MCF 10A (cell line): ENCODE data around the gene EXOC6B. TPM values are rescaled to one million over a fixed set of nuclear protein-coding genes. Genes with fewer than 3 reads are reported as not detected.
A peak's percentile ranks its signal among the peaks of the same experiment; 100 is the strongest.

Experiments
- BruUV-seq: library from RNA; stranded (reverse); fragments of 400-500 nt; replicated peaks from 2 replicates; lab custom pipeline; 2021; lab: Mats Ljungman, UMichigan
- CTCF ChIA-PET: fragments of 300-600 bp; sonication (Branson Sonifier 250); formaldehyde crosslinking; extraction: SDS; loops from one replicate; lab custom pipeline; 2021; ENCODE audit warnings: antibody characterized with exemption, inconsistent platforms; lab: Yijun Ruan, JAX
- POLR2A ChIA-PET: fragments of 300-600, 350-650 bp; sonication (Branson Sonifier 250); formaldehyde crosslinking; extraction: SDS; loops from one replicate; lab custom pipeline; 2020; ENCODE audit warnings: antibody characterized with exemption, inconsistent platforms; lab: Yijun Ruan, JAX
- DNase-seq: peaks from one replicate; pipeline ENCODE4 v3.0.0-alpha.2; 2018; ENCODE audit not compliant: unreplicated experiment
- H3K27ac Mint-ChIP-seq: one replicate; pipeline ENCODE4 v1.8.0; 2022; ENCODE audit warnings: mild to moderate bottlenecking, low read depth, mixed read lengths; ENCODE audit not compliant: unreplicated experiment
- H3K27me3 Mint-ChIP-seq: one replicate; pipeline ENCODE4 v1.8.0; 2022; ENCODE audit warnings: mixed read lengths; ENCODE audit not compliant: insufficient read depth, unreplicated experiment
- H3K36me3 Mint-ChIP-seq: one replicate; pipeline ENCODE4 v1.8.0; 2022; ENCODE audit warnings: mild to moderate bottlenecking, moderate library complexity, mixed read lengths; ENCODE audit not compliant: insufficient read depth, unreplicated experiment
- H3K4me1 Mint-ChIP-seq: one replicate; pipeline ENCODE4 v1.8.0; 2022; ENCODE audit warnings: mixed read lengths; ENCODE audit not compliant: insufficient read depth, unreplicated experiment
- H3K4me3 Mint-ChIP-seq: one replicate; pipeline ENCODE4 v1.8.0; 2022; ENCODE audit warnings: mild to moderate bottlenecking, moderate library complexity, mixed read lengths; ENCODE audit not compliant: unreplicated experiment
- H3K9me3 Mint-ChIP-seq: one replicate; pipeline ENCODE4 v1.8.0; 2022; ENCODE audit warnings: mixed read lengths; ENCODE audit not compliant: unreplicated experiment
- CTCF ChIP-seq: fragments of 200-600 bp; IDR thresholded peaks from one replicate; pipeline ENCODE4 v1.8.0; 2022; ENCODE audit warnings: antibody characterized with exemption, mild to moderate bottlenecking; ENCODE audit not compliant: unreplicated experiment
- intact Hi-C: fragments of 100-400 bp; cut with micrococcal nuclease; formaldehyde crosslinking; loops from 2 replicates; pipeline ENCODE4 v1.14.1; 2022
- total RNA-seq: library from RNA; stranded (reverse); gene quantifications from 2 replicates; pipeline ENCODE4 v1.2.3, GENCODE V29; 2022

Gene EXOC6B
- total RNA-seq, 1 experiment from 2014 or later = 24.7 TPM

GRCh38 chr2:72325592-72326422, 500.0 kb downstream of the EXOC6B start:
- ChIA-PET CTCF (interaction anchor here (0.5 to 2.2 kb wide), 10 partner anchors 9 to 938 kb away, joined by 3 to 8 read pairs (median 5); no protein-coding TSS in a partner anchor), POLR2A (interaction anchor here (0.6 to 0.7 kb wide), 2 partner anchors 11 to 32 kb away, joined by 4 read pairs; no protein-coding TSS in a partner anchor)
- peak; percentile 52 for DNase-seq
- Mint-ChIP-seq H3K36me3 (peaks cover 4% of the 10 kb centered on the region), H3K4me3 (no peak overlapping the region), H3K4me1 (no peaks in the 10 kb centered on the region), H3K27ac (no peak overlapping the region), H3K27me3 (no peaks in the 10 kb centered on the region), H3K9me3 (no peaks in the 10 kb centered on the region)
- intact Hi-C loops = loop anchor here (5.0 kb wide), 2 partner anchors 41 to 129 kb away; no protein-coding TSS in a partner anchor
- TF ChIP-seq CTCF = peak; percentile 58
- no TSS peak for BruUV-seq

GRCh38 chr2:72316774-72317173, 509.1 kb downstream of the EXOC6B start:
- H3K36me3 Mint-ChIP-seq = peaks cover 4% of the 10 kb centered on the region
- CTCF ChIA-PET = interaction anchor here (0.5 to 2.8 kb wide), 3 partner anchors 9 to 51 kb away, joined by 3 to 8 read pairs (median 3); no protein-coding TSS in a partner anchor
- no TSS peak for BruUV-seq

GRCh38 chr2:72300147-72300684, 525.6 kb downstream of the EXOC6B start:
- Mint-ChIP-seq H3K27ac (no peak overlapping the region), H3K36me3 (no peaks in the 10 kb centered on the region), H3K4me1 (no peaks in the 10 kb centered on the region), H3K4me3 (no peak overlapping the region), H3K27me3 (no peaks in the 10 kb centered on the region), H3K9me3 (peaks cover 16% of the 10 kb centered on the region)
- BruUV-seq = no TSS peak
- no peak for DNase-seq
- CTCF ChIA-PET = no interaction called here
- no peak for TF ChIP-seq CTCF
- intact Hi-C loops = no loop called here
- POLR2A ChIA-PET = no interaction called here

More at GRCh38 chr2:72316774-72317173, 509.1 kb downstream of the EXOC6B start:
- Mint-ChIP-seq H3K27me3 (no peaks in the 10 kb centered on the region), H3K27ac (peak overlapping the region; percentile 3), H3K9me3 (no peaks in the 10 kb centered on the region), H3K4me1 (no peaks in the 10 kb centered on the region), H3K4me3 (no peak overlapping the region)
- POLR2A ChIA-PET = no interaction called here
- no peak for TF ChIP-seq CTCF
- intact Hi-C loops = no loop called here
- no peak for DNase-seq

- ChIA-PET CTCF (interaction anchor here (0.6 kb wide), 1 partner anchor 62 kb away, joined by 3 read pairs; no protein-coding TSS in a partner anchor), POLR2A (interaction anchor here (0.6 to 1.5 kb wide), 5 partner anchors 32 to 465 kb away, joined by 3 to 4 read pairs (median 3); no protein-coding TSS in a partner anchor)
- intact Hi-C loops = no loop called here
- BruUV-seq = no TSS peak
- H3K4me3 Mint-ChIP-seq = no peak overlapping the region
- H3K4me1 Mint-ChIP-seq = peaks cover 15% of the 10 kb centered on the region
- no peak for TF ChIP-seq CTCF
- no peak overlapping the region for H3K27ac Mint-ChIP-seq
- peak; percentile 34 for DNase-seq
- H3K9me3 Mint-ChIP-seq = peaks cover 8% of the 10 kb centered on the region
- H3K36me3 Mint-ChIP-seq = no peaks in the 10 kb centered on the region
- no peaks in the 10 kb centered on the region for H3K27me3 Mint-ChIP-seq
Measured at GRCh38 chr2:72293620-72294019, 532.2 kb downstream of the EXOC6B start.
